ENCODE results near the gene GNA14.

The GNA14 gene

GRCh38 chr9:77384406-77384805 lies 263.7 kb downstream of the GNA14 start:
- DNase-seq: no peak

- no peak for DNase-seq
Observed at GRCh38 chr9:77375956-77376532, 272.1 kb downstream of the GNA14 start.

GRCh38 chr9:77374266-77374665 lies 273.9 kb downstream of the GNA14 start:
- no peak for DNase-seq

All from NCI-H2029 treated with DMSO at 0.1 percent for 48 hours (cell line).